ENCODE results near the gene NAA60.

NAA60 gene

DNA sequence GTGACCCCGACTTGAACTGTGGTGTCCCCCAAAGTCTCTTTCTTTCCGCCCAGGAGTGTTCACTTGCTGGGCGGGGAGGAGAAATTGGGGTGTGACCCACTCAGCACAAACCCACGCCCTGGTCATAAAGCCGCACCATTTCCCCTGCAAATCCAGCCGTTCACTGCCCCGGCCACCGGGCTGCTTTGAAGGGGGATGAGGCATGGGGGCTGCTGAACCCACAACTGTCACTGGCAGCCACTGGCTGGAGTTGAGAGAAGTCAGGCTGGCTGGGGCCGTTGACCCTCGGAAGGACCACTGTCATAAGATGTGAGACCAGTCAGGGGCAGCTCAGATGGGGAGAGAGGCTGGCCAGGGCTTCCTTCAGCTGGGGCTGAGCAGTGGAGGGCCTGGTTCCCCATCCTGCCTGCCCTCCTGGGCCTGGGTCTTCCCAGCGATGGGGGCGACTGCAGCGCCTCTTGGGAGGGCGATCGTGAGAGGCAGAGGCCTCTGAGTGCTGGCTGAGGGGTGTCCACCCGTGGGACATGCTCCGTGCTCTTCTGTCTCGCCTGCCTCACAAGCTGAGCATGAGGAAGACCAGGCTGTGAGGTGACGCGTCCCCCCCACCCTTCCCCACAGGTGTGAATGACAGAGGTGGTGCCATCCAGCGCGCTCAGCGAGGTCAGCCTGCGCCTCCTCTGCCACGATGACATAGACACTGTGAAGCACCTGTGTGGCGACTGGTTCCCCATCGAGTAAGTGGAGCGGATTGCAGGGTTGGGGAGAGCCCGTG lies 32.3 kb downstream of the NAA60 start:
- no peak for DNase-seq (ENCODE audit: extremely low spot score)
- TF ChIP-seq BHLHE40 (IDR thresholded peaks at IDR 0.05; ENCODE audit: borderline replicate concordance) (no peak), FOXA1 (IDR thresholded peaks at IDR 0.05) (no peak), FOXM1 (IDR thresholded peaks at IDR 0.05; ENCODE audit: borderline replicate concordance) (no peak), LEF1 (IDR thresholded peaks at IDR 0.05; ENCODE audit: borderline replicate concordance) (no peak)
- TF ChIP-seq, protein P1, sequence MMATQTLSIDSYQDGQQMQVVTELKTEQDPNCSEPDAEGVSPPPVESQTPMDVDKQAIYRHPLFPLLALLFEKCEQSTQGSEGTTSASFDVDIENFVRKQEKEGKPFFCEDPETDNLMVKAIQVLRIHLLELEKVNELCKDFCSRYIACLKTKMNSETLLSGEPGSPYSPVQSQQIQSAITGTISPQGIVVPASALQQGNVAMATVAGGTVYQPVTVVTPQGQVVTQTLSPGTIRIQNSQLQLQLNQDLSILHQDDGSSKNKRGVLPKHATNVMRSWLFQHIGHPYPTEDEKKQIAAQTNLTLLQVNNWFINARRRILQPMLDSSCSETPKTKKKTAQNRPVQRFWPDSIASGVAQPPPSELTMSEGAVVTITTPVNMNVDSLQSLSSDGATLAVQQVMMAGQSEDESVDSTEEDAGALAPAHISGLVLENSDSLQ (IDR thresholded peaks at IDR 0.05): no peak
- CTCF ChIA-PET: no interaction called here
- POLR2A ChIA-PET: no interaction called here

DNA sequence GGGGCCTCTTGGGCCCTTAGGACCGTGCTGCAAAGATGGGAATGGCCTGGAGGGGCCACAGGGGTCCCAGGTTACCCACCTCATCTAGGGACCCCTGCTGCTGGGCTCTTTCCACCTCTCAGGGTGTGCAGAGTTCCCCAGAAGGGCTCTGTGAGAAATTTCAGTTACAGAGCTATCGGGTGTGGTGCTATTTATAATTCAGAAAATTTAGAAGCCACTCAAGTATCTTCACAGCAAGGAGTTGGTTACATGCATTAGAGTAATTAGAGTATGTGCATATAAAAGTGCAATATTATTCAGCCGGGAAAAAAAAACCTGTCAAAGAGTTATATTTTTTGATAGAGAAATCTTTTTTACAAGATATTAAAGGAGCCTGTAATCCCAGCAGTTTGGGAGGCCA lies 32.9 kb downstream of the NAA60 start:
- TF ChIP-seq ARNT (IDR thresholded peaks at IDR 0.05): no peak
- TF ChIP-seq FOXM1 (IDR thresholded peaks at IDR 0.05; ENCODE audit: borderline replicate concordance): no peak
- CTCF ChIA-PET: no interaction called here
- DNase-seq (ENCODE audit: extremely low spot score): no peak

DNA sequence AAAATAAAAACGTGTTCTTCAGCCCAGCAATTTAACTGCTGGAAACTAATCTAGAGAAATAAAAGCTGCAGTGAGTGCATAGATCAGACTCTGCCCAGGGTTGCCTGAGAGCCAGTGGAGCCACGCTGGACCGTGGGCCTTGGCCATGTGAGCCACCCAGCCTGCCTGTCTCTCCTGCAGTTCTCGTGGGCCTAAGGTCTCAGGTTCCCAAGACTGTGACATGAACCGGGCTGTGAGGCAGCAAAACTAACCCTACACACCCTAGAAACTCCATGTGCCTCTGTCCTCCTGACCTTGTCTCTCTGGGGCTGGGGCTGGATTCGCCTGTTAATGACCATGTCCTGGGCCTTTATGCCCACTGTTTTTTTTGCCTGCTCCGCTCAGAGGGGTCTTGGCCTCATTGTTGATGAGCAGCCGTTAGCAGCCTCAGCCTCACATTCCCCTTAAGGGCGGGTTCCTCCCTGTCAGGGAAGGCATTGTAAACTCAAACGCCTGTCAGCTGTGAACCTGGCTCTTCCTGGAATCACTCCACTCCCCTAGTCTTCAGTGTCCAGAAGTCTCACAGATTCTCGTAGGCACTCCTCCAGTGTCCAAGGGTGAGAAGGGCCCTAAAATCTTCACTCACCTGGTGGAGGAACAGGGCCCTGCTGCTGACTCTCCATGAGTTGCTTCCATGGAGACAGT lies 34.9 kb downstream of the NAA60 start:
- TF ChIP-seq FOXK2 (IDR thresholded peaks at IDR 0.05): no peak
- TF ChIP-seq TARDBP (IDR thresholded peaks at IDR 0.05): no peak
- TF ChIP-seq L3MBTL2 (conservative IDR thresholded peaks at IDR 0.05): no peak
- TF ChIP-seq ARNT (IDR thresholded peaks at IDR 0.05): no peak
- no peak for TF ChIP-seq HDGF (IDR thresholded peaks at IDR 0.05; ENCODE audit: borderline replicate concordance)
- TF ChIP-seq, protein P1 (IDR thresholded peaks at IDR 0.05): no peak
- no peak for TF ChIP-seq SP1 (IDR thresholded peaks at IDR 0.05)
- TF ChIP-seq ZNF384 (IDR thresholded peaks at IDR 0.05): no peak
- no peak for TF ChIP-seq ELF4 (IDR thresholded peaks at IDR 0.05)
- TF ChIP-seq LEF1 (IDR thresholded peaks at IDR 0.05; ENCODE audit: borderline replicate concordance): no peak
- no peak for TF ChIP-seq SUZ12 (IDR thresholded peaks at IDR 0.05)
- TF ChIP-seq FOXA1 (IDR thresholded peaks at IDR 0.05): no peak
- TF ChIP-seq BHLHE40 (IDR thresholded peaks at IDR 0.05; ENCODE audit: borderline replicate concordance): no peak
- TF ChIP-seq FOXM1 (IDR thresholded peaks at IDR 0.05; ENCODE audit: borderline replicate concordance): no peak
- TF ChIP-seq CTBP1 (IDR thresholded peaks at IDR 0.05; ENCODE audit: borderline replicate concordance): no peak
- TF ChIP-seq NFRKB (IDR thresholded peaks at IDR 0.05): no peak
- ChIA-PET POLR2A (no interaction called here), CTCF (no interaction called here)
- DNase-seq (ENCODE audit: extremely low spot score): no peak

More for the DNA sequence above, 32.9 kb downstream of the NAA60 start:
- POLR2A ChIA-PET: no interaction called here

DNA sequence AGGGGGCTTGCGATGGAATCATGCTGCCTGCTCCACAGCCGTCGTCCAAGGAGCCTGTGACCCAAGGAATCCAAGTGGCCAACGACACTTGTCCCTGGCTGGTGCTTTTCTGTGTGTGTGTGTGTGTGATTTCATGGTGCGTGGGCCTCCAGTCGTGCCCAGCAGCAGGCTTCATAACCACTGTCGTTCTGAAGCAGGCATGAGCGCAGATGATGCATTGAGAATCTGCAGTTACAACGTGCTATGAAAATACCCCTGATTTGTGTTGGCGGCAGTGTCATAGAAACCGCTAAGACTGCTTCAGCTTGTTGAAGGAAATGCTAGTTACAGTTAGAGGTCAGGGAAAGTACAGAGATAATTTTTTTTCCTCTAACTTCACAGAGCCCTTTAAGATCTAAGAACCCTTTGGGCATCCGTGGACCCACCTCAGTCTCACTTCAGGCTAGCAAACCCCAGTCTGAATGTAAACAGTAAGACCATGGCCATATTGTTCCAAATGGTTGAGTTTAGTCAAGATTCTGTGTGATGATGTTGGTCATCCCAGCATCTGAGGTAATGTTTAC lies 36.3 kb downstream of the NAA60 start:
- TF ChIP-seq NFRKB (IDR thresholded peaks at IDR 0.05) (no peak), FOXK2 (IDR thresholded peaks at IDR 0.05) (no peak), HDGF (IDR thresholded peaks at IDR 0.05; ENCODE audit: borderline replicate concordance) (no peak), ARNT (IDR thresholded peaks at IDR 0.05) (no peak), LEF1 (IDR thresholded peaks at IDR 0.05; ENCODE audit: borderline replicate concordance) (no peak), FOXA1 (IDR thresholded peaks at IDR 0.05) (no peak), ZNF384 (IDR thresholded peaks at IDR 0.05) (no peak), FOXM1 (IDR thresholded peaks at IDR 0.05; ENCODE audit: borderline replicate concordance) (no peak), L3MBTL2 (conservative IDR thresholded peaks at IDR 0.05) (no peak), CTBP1 (IDR thresholded peaks at IDR 0.05; ENCODE audit: borderline replicate concordance) (no peak), SUZ12 (IDR thresholded peaks at IDR 0.05) (no peak), BHLHE40 (IDR thresholded peaks at IDR 0.05; ENCODE audit: borderline replicate concordance) (no peak), SP1 (IDR thresholded peaks at IDR 0.05) (no peak), ELF4 (IDR thresholded peaks at IDR 0.05) (no peak), TARDBP (IDR thresholded peaks at IDR 0.05) (no peak)
- TF ChIP-seq, protein P1 (IDR thresholded peaks at IDR 0.05): no peak

DNA sequence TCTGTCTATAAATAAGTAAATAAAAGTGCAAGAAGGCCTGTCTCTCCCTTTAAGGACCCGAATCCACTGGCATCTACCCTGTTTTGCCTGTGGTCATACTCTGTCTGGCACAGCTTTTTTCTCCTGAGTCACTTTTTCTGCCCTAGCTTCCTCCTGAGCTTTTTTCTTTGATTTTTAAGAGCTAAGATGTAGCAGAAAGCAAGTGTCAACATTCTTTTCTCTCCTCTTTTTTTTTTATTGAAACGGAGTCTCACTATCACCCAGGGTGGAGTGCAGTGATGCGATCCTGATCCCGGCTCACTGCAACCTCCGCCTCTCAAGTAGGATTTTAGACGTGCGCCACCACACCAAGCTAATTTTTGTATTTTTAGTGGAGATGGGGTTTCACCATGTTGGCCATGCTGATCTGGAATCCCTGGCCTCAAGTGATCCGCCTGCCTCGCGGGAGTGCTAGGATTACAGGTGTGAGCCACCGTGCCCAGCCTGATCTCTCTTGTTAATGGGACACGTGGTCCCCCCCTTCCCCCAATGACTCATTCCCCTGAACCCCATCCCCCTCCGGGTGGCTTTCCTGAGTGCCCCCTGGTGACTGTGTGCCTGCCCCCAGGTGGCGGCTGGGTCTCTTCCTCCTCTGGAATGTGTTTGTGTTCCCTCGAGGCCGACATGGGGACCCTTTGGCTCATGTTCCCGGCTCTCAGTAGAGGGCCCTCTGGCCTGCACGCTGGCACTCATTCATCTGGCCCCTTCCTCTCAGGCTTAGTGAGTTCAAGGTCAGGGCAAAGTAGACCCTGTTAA lies 37.6 kb downstream of the NAA60 start:
- ChIA-PET CTCF (interaction anchor here (0.6 kb wide), 1 partner anchor 178 kb away, joined by 4 read pairs; no protein-coding TSS in a partner anchor), POLR2A (no interaction called here)
- TF ChIP-seq SUZ12 (IDR thresholded peaks at IDR 0.05) (no peak), NFRKB (IDR thresholded peaks at IDR 0.05) (no peak), ARNT (IDR thresholded peaks at IDR 0.05) (no peak), ELF4 (IDR thresholded peaks at IDR 0.05) (no peak), CTBP1 (IDR thresholded peaks at IDR 0.05; ENCODE audit: borderline replicate concordance) (no peak), SP1 (IDR thresholded peaks at IDR 0.05) (no peak), L3MBTL2 (conservative IDR thresholded peaks at IDR 0.05) (no peak), BHLHE40 (IDR thresholded peaks at IDR 0.05; ENCODE audit: borderline replicate concordance) (no peak), LEF1 (IDR thresholded peaks at IDR 0.05; ENCODE audit: borderline replicate concordance) (no peak), ZNF384 (IDR thresholded peaks at IDR 0.05) (no peak), FOXM1 (IDR thresholded peaks at IDR 0.05; ENCODE audit: borderline replicate concordance) (no peak), FOXA1 (IDR thresholded peaks at IDR 0.05) (no peak), TARDBP (IDR thresholded peaks at IDR 0.05) (no peak), HDGF (IDR thresholded peaks at IDR 0.05; ENCODE audit: borderline replicate concordance) (no peak), FOXK2 (IDR thresholded peaks at IDR 0.05) (no peak)
- TF ChIP-seq, protein P1 (IDR thresholded peaks at IDR 0.05): no peak
- DNase-seq (ENCODE audit: extremely low spot score): no peak

More for the DNA sequence above, 36.3 kb downstream of the NAA60 start:
- no peak for DNase-seq (ENCODE audit: extremely low spot score)
- POLR2A ChIA-PET: no interaction called here
- CTCF ChIA-PET: no interaction called here

All from HEK293T (cell line).